Right atrium auricular region (tissue), 2 donors: Measurements from ENCODE around the gene HPSE2. TPM values are rescaled to one million over a fixed set of nuclear protein-coding genes. Genes with fewer than 3 reads are reported as not detected.

ENCODE experiments used
- DNase-seq: peaks from one replicate; pipeline ENCODE4 v3.0.0-alpha.2; 2019; ENCODE audit warnings: low spot score
- H3K27ac ChIP-seq, 2 donors: fragments of 200-600 bp; sonication (generic); 1 replicate in 1 of 2; 2 replicates in 1 of 2; pipeline ENCODE4 v1.5.1; 2016 to 2019
- H3K27me3 ChIP-seq, 2 donors: fragments of 200-600 bp; sonication (generic); one replicate each; pipeline versions ENCODE4 v1.5.1 to v1.6.0; 2017 to 2019
- H3K36me3 ChIP-seq: fragments of 200-600 bp; sonication (generic); one replicate; pipeline ENCODE4 v1.5.1; 2016
- H3K4me1 ChIP-seq, 2 donors: fragments of 200-600 bp; sonication (generic); one replicate each; pipeline versions ENCODE4 v1.5.1 to v1.6.0; 2017 to 2019
- H3K4me3 ChIP-seq, 2 donors: fragments of 200-600 bp; sonication (generic); 1 replicate in 1 of 2; 2 replicates in 1 of 2; pipeline ENCODE4 v1.5.1; 2017 to 2019; ENCODE audit warnings: mild to moderate bottlenecking in 1 of 2, moderate library complexity in 1 of 2
- H3K9me3 ChIP-seq, 2 donors: fragments of 200-600 bp; sonication (generic); one replicate each; pipeline ENCODE4 v1.5.1; 2019
- total RNA-seq, 2 donors: library from RNA; depleted of rRNA; stranded (reverse); fragments of >200 nt; gene quantifications; one replicate each; pipeline ENCODE4 v1.1.0, GENCODE V29; 2016
- TF ChIP-seq, protein P1 (sequence below), 2 donors: fragments of 200-600 bp; sonication (generic); IDR thresholded peaks; one replicate each; pipeline ENCODE4 v1.5.1; 2019; ENCODE audit warnings: antibody characterized with exemption in 2 of 2

The HPSE2 gene
- total RNA-seq, 2 donors from 2014 or later = not detected

DNA sequence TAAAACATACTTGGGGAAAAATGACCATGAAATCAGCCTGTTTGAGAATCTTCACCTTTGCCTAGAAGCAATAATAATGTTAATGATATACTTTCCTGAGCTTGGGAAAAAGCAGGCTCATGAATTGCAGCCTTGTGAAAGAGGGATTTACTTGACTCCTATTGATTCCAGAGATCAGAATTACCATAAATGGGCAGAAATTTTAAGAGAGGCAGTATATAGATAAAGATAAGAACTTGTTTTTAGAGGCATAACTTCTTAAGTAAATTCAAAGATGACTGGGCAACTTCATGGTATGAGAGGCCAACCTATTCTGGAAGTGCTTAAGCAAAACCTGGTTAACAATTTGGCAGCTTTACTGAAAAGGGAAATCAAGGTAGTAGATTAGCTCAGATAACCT is 225.4 kb downstream of the HPSE2 start:
- H3K9me3 ChIP-seq = peaks cover 0 to 7% of the 10 kb centered on the region in 2 donors
- no peak overlapping the region for H3K27ac ChIP-seq
- H3K27me3 ChIP-seq = no peaks in the 10 kb centered on the region
- TF ChIP-seq, protein P1, sequence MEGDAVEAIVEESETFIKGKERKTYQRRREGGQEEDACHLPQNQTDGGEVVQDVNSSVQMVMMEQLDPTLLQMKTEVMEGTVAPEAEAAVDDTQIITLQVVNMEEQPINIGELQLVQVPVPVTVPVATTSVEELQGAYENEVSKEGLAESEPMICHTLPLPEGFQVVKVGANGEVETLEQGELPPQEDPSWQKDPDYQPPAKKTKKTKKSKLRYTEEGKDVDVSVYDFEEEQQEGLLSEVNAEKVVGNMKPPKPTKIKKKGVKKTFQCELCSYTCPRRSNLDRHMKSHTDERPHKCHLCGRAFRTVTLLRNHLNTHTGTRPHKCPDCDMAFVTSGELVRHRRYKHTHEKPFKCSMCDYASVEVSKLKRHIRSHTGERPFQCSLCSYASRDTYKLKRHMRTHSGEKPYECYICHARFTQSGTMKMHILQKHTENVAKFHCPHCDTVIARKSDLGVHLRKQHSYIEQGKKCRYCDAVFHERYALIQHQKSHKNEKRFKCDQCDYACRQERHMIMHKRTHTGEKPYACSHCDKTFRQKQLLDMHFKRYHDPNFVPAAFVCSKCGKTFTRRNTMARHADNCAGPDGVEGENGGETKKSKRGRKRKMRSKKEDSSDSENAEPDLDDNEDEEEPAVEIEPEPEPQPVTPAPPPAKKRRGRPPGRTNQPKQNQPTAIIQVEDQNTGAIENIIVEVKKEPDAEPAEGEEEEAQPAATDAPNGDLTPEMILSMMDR (IDR thresholded peaks at IDR 0.05) = no peak
- no peak for DNase-seq
- H3K4me3 ChIP-seq = no peak overlapping the region
- no peaks in the 10 kb centered on the region for H3K36me3 ChIP-seq
- no peaks in the 10 kb centered on the region for H3K4me1 ChIP-seq

DNA sequence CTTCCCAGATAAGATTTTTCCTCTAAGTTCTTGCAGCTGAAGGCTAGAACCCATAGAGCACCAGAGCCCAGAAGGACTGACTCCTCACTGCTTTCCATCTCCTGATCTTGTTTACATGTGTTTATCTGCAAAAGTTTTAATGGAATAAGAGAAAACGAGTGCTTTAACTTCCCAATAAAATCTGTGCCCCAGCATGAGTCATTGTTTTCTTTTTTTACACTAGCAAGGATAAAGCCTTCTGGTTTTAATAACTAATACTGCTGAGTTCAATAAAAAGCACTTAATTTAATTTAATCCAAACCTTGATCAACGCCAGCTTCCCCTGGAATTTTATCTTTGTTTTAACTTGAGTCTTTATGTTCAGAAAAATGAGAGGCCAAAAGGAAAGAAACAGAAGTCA is 227.6 kb downstream of the HPSE2 start:
- DNase-seq = no peak
- Histone ChIP-seq H3K27ac (no peak overlapping the region), H3K9me3 (peaks cover 7 to 21% of the 10 kb centered on the region in 2 donors), H3K36me3 (no peaks in the 10 kb centered on the region), H3K27me3 (no peaks in the 10 kb centered on the region), H3K4me1 (no peaks in the 10 kb centered on the region), H3K4me3 (no peak overlapping the region)
- TF ChIP-seq, protein P1 (IDR thresholded peaks at IDR 0.05) = no peak

DNA sequence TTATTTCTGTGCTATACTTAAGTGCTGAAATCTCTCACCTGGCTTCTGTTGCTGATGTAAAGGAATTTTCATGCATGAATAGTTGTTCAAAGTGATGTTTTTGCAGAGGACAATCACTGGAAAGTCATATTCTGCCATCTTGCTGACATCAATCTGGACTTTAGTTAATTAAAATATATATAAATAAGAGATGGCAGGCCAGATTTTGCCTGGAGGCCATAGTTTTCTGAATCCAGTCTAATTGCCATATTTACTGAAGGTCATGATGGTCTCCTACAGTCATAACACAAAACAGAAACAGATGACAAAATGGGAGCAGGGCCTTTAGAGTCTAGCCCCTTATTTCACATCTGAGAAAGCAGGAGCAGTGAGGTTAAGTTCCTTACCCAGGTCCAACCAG is 228.2 kb downstream of the HPSE2 start:
- TF ChIP-seq, protein P1 (IDR thresholded peaks at IDR 0.05) = no peak
- no peaks in the 10 kb centered on the region for H3K36me3 ChIP-seq
- H3K27ac ChIP-seq = no peak overlapping the region

DNA sequence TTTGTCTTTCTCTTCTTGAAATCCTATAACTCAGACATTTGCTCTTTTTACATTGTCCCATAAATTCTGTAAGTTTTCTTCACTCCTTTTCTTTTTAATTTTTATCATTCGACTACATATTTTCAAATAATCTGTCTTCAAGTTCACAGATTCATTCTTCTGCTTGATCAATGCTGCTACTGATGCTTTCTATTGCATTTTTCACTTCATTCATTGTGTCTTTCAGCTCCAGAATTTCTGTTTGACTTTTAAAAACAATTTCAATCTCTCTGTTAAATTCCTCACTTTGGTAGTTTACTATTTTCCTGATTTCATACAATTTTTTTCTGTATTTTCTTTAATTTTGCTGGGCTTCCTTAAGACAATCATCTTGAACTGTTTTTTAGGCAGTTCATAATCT is 230.4 kb downstream of the HPSE2 start:
- no peaks in the 10 kb centered on the region for H3K27me3 ChIP-seq
- no peak overlapping the region for H3K4me3 ChIP-seq
- no peak overlapping the region for H3K27ac ChIP-seq
- DNase-seq = no peak
- TF ChIP-seq, protein P1 (IDR thresholded peaks at IDR 0.05) = no peak
- H3K4me1 ChIP-seq = no peaks in the 10 kb centered on the region
- H3K9me3 ChIP-seq = peaks cover 7 to 21% of the 10 kb centered on the region in 2 donors
- H3K36me3 ChIP-seq = no peaks in the 10 kb centered on the region

More for the DNA sequence above, 228.2 kb downstream of the HPSE2 start:
- Histone ChIP-seq H3K4me3 (no peak overlapping the region), H3K4me1 (no peaks in the 10 kb centered on the region), H3K27me3 (no peaks in the 10 kb centered on the region), H3K9me3 (peaks cover 7 to 21% of the 10 kb centered on the region in 2 donors)
- no peak for DNase-seq

DNA sequence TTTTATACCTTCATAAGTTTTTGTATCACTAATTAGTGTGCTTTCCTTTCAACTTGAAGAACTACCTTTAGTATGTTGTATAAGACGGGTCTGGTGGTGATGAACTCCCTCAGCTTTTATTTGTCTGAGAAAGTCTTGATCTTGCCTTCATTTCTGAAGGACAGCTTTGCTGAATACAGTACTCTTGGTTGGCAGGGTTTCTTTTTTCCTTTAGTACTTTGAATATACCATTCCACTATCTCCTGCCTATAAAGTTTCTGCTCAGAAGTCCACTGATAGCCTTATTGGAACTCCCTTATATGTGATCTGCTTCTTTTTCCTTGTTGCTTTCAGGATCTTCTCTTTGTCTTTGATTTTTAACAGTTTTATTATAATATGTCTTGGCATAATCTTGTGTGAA is 230.9 kb downstream of the HPSE2 start:
- Histone ChIP-seq H3K4me3 (no peak overlapping the region), H3K9me3 (peaks cover 7 to 21% of the 10 kb centered on the region in 2 donors), H3K4me1 (no peaks in the 10 kb centered on the region), H3K27me3 (no peaks in the 10 kb centered on the region), H3K27ac (no peak overlapping the region), H3K36me3 (no peaks in the 10 kb centered on the region)
- TF ChIP-seq, protein P1 (IDR thresholded peaks at IDR 0.05) = no peak
- no peak for DNase-seq

DNA sequence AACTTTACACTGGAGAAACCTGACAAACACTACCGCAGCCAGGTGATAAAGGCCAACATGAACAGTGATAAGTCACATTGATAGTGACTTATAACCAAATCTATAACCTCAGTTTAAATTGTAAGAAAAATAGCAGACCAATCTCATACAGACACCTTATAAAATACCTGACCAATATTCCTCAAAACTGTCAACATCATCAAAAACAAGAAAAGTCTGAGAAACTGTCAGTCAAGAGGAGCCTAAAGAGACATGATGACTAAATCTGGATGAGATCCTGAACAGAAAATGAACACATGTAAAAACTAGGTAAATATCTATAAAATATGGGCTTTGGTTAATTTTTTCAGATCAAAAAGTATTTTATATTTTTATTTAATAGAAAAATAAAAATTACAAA is 233.3 kb downstream of the HPSE2 start:
- no peak for DNase-seq

More for the DNA sequence above, 233.3 kb downstream of the HPSE2 start:
- TF ChIP-seq, protein P1 (IDR thresholded peaks at IDR 0.05) = no peak
- H3K4me3 ChIP-seq = no peak overlapping the region
- H3K9me3 ChIP-seq = peaks cover 7 to 21% of the 10 kb centered on the region in 2 donors
- H3K4me1 ChIP-seq = no peaks in the 10 kb centered on the region
- H3K27ac ChIP-seq = no peak overlapping the region
- no peaks in the 10 kb centered on the region for H3K27me3 ChIP-seq
- H3K36me3 ChIP-seq = no peaks in the 10 kb centered on the region
